HG03432 (cell line): ENCODE measurements around the gene RND1.
"Not testable (repeated sequence)": the region's sequence is repeated elsewhere in the genome, so short reads cannot be mapped to it uniquely, and the experiment has no call there.

ENCODE experiments used
- ATAC-seq: cut with Tn5 transposase; IDR thresholded peaks from one replicate; pipeline ENCODE4 v1.9.1; 2021; ENCODE audit warnings: mild to moderate bottlenecking, moderate library complexity; ENCODE audit not compliant: unreplicated experiment

RND1 gene

GRCh38 chr12:48865281-48866051 lies at the start of gene RND1:
RND1 (minus strand) TSS chr12:48865870; CDS start chr12:48865767, 103 bp downstream.
- ATAC-seq = peak; percentile 90

- ATAC-seq = no peak
Observed at GRCh38 chr12:48910196-48910595, 44.5 kb upstream of the RND1 start.

- not testable (repeated sequence) for ATAC-seq
Observed at GRCh38 chr12:48909698-48910097, 44.0 kb upstream of the RND1 start.

- no peak for ATAC-seq
Observed at GRCh38 chr12:48907245-48907644, 41.6 kb upstream of the RND1 start.

GRCh38 chr12:48903982-48904411 lies 38.3 kb upstream of the RND1 start:
- ATAC-seq = peak; percentile 67

- no peak for ATAC-seq
Observed at GRCh38 chr12:48903363-48903981, 37.8 kb upstream of the RND1 start.

- ATAC-seq = peak; percentile 73
Observed at GRCh38 chr12:48901278-48901677, 35.6 kb upstream of the RND1 start.

GRCh38 chr12:48899651-48900050 lies 34.0 kb upstream of the RND1 start:
- ATAC-seq = no peak

GRCh38 chr12:48894271-48894670 lies 28.6 kb upstream of the RND1 start:
- no peak for ATAC-seq

- peak; percentile 82 for ATAC-seq
Observed at GRCh38 chr12:48890657-48891418, 25.2 kb upstream of the RND1 start.

- no peak for ATAC-seq
Observed at GRCh38 chr12:48889679-48890078, 24.0 kb upstream of the RND1 start.

GRCh38 chr12:48883305-48884161 lies 17.9 kb upstream of the RND1 start:
- ATAC-seq = no peak

GRCh38 chr12:48882972-48883304 lies 17.3 kb upstream of the RND1 start:
- ATAC-seq = no peak

GRCh38 chr12:48882315-48882687 lies 16.6 kb upstream of the RND1 start:
- ATAC-seq = no peak

- ATAC-seq = no peak
Observed at GRCh38 chr12:48881686-48882314, 16.1 kb upstream of the RND1 start.

- no peak for ATAC-seq
Observed at GRCh38 chr12:48880647-48881046, 15.0 kb upstream of the RND1 start.

GRCh38 chr12:48878548-48878947 lies 12.9 kb upstream of the RND1 start:
- no peak for ATAC-seq

- ATAC-seq = no peak
Observed at GRCh38 chr12:48875944-48876515, 10.4 kb upstream of the RND1 start.

- ATAC-seq = not testable (repeated sequence)
Observed at GRCh38 chr12:48873534-48873933, 7.9 kb upstream of the RND1 start.

GRCh38 chr12:48873096-48873495 lies 7.4 kb upstream of the RND1 start:
- ATAC-seq = no peak
